ENCODE data around the gene CARD10. TPM values are rescaled to one million over a fixed set of nuclear protein-coding genes. Genes with fewer than 3 reads are reported as not detected.

Gene CARD10
- polyA plus RNA-seq, 5 donors, result 11.0 to 19.4 (median 15.6) TPM

- no peak for DNase-seq
Measured at GRCh38 chr22:37442135-37442534, 77.1 kb downstream of the CARD10 start.

- DNase-seq, result no peak
Measured at GRCh38 chr22:37440875-37441274, 78.3 kb downstream of the CARD10 start.

Other genes starting within 250 kb of the CARD10 start
- 1 to 10 TPM; 4.5 to 6.0 (median 5.2) TPM for gene CYTH4, start 236.9 kb downstream of the CARD10 start, polyA plus RNA-seq (ENCODE audit: insufficient read depth in 1 of 5, insufficient read length in 5 of 5, low replicate concordance in 1 of 5)
- gene ELFN2, start 91.9 kb downstream of the CARD10 start, polyA plus RNA-seq (ENCODE audit: insufficient read depth in 1 of 5, insufficient read length in 5 of 5, low replicate concordance in 1 of 5), result 1 to 10 TPM in 3 of 5 donors, under 1 TPM in 2; 0.51 to 2.0 (median 1.3) TPM
- 10 to 100 TPM; 13.5 to 25.9 (median 20.4) TPM for gene MFNG, start 33.0 kb downstream of the CARD10 start, polyA plus RNA-seq (ENCODE audit: insufficient read depth in 1 of 5, insufficient read length in 5 of 5, low replicate concordance in 1 of 5)
- 10 to 100 TPM; 26.0 to 65.2 (median 40.4) TPM for gene CDC42EP1, start 41.1 kb upstream of the CARD10 start, polyA plus RNA-seq (ENCODE audit: insufficient read depth in 1 of 5, insufficient read length in 5 of 5, low replicate concordance in 1 of 5)
- gene LGALS2, start 60.7 kb upstream of the CARD10 start, polyA plus RNA-seq (ENCODE audit: insufficient read depth in 1 of 5, insufficient read length in 5 of 5, low replicate concordance in 1 of 5), result 1 to 10 TPM in 4 of 5 donors, under 1 TPM in 1; 0.85 to 1.9 (median 1.2) TPM
- gene GGA1, start 89.4 kb upstream of the CARD10 start, polyA plus RNA-seq (ENCODE audit: insufficient read depth in 1 of 5, insufficient read length in 5 of 5, low replicate concordance in 1 of 5), result 10 to 100 TPM; 43.5 to 62.6 (median 55.2) TPM
- gene SH3BP1, start 120.3 kb upstream of the CARD10 start, polyA plus RNA-seq (ENCODE audit: insufficient read depth in 1 of 5, insufficient read length in 5 of 5, low replicate concordance in 1 of 5), result 10 to 100 TPM; 16.0 to 31.9 (median 23.0) TPM
- gene PDXP, start 139.3 kb upstream of the CARD10 start, polyA plus RNA-seq (ENCODE audit: insufficient read depth in 1 of 5, insufficient read length in 5 of 5, low replicate concordance in 1 of 5), result 10 to 100 TPM; 10.1 to 15.5 (median 13.2) TPM
- gene LGALS1, start 156.2 kb upstream of the CARD10 start, polyA plus RNA-seq (ENCODE audit: insufficient read depth in 1 of 5, insufficient read length in 5 of 5, low replicate concordance in 1 of 5), result 100 to 1,000 TPM; 571 to 929 (median 646) TPM
- gene NOL12, start 166.9 kb upstream of the CARD10 start, polyA plus RNA-seq (ENCODE audit: insufficient read depth in 1 of 5, insufficient read length in 5 of 5, low replicate concordance in 1 of 5), result 10 to 100 TPM; 17.1 to 28.2 (median 18.8) TPM
- gene TRIOBP, start 177.6 kb upstream of the CARD10 start, polyA plus RNA-seq (ENCODE audit: insufficient read depth in 1 of 5, insufficient read length in 5 of 5, low replicate concordance in 1 of 5), result 10 to 100 TPM; 51.7 to 86.8 (median 63.2) TPM